IMR-90 (cell line): Measurements from ENCODE around the gene WSB1. TPM values are rescaled to one million over a fixed set of nuclear protein-coding genes. Genes with fewer than 3 reads are reported as not detected.

Experiments used
- ATAC-seq: fragments of 200-7000 bp; cut with Tn5 transposase; 2 replicates; pipeline ENCODE4 v1.9.1; 2020; ENCODE audit warnings: low read depth, mild to moderate bottlenecking, moderate library complexity
- BruUV-seq: library from RNA; stranded (reverse); fragments of 400-500 nt; replicated peaks from 2 replicates; lab custom pipeline; 2021; lab: Mats Ljungman, UMichigan
- CTCF ChIA-PET: fragments of 300-600 bp; formaldehyde crosslinking; extraction: SDS; loops from one replicate; lab custom pipeline; 2021; ENCODE audit warnings: antibody characterized with exemption; lab: Yijun Ruan, JAX
- POLR2A ChIA-PET: fragments of 300-600 bp; sonication (Branson Sonifier 250); formaldehyde crosslinking; loops from one replicate; lab custom pipeline; 2022; ENCODE audit warnings: antibody characterized with exemption; ENCODE audit not compliant: unreplicated experiment; lab: Charles Lee
- DNase-seq: peaks from one replicate; pipeline ENCODE4 v3.0.0; 2013
- H2AFZ ChIP-seq: replicated peaks from 2 replicates; pipeline ENCODE3; 2013; ENCODE audit warnings: low read length, mild to moderate bottlenecking; ENCODE audit not compliant: poor library complexity
- H2AK5ac ChIP-seq: 2 replicates; pipeline ENCODE4 v1.6.1; 2013; ENCODE audit warnings: low read depth, low read length, inconsistent platforms
- H2AK9ac ChIP-seq: replicated peaks from 2 replicates; pipeline ENCODE3; 2013; ENCODE audit warnings: mild to moderate bottlenecking, low read depth, low read length, moderate library complexity; ENCODE audit not compliant: poor library complexity
- H2BK120ac ChIP-seq: 2 replicates; pipeline ENCODE4 v1.6.1; 2013; ENCODE audit warnings: low read depth, low read length, inconsistent platforms
- H2BK15ac ChIP-seq: 3 replicates; pipeline ENCODE4 v1.6.1; 2013; ENCODE audit warnings: low read depth, low read length, inconsistent platforms
- H2BK20ac ChIP-seq: 2 replicates; pipeline ENCODE4 v1.6.1; 2013; ENCODE audit warnings: low read depth, mild to moderate bottlenecking, inconsistent platforms, low read length, moderate library complexity
- H2BK5ac ChIP-seq: 2 replicates; pipeline ENCODE4 v1.6.1; 2013; ENCODE audit warnings: mild to moderate bottlenecking, low read depth, low read length, inconsistent platforms; ENCODE audit not compliant: poor library complexity, severe bottlenecking
- H3K14ac ChIP-seq: replicated peaks from 2 replicates; pipeline ENCODE4 v1.6.1; 2013; ENCODE audit warnings: low read depth, low read length, inconsistent platforms
- H3K18ac ChIP-seq: 2 replicates; pipeline ENCODE4 v1.6.1; 2013; ENCODE audit warnings: low read depth, low read length, control low read depth
- H3K23ac ChIP-seq: 2 replicates; pipeline ENCODE4 v1.6.1; 2013; ENCODE audit warnings: low read depth, low read length, inconsistent platforms
- H3K27ac ChIP-seq: 2 replicates; pipeline ENCODE4 v1.5.1; 2013; ENCODE audit warnings: mild to moderate bottlenecking, control low read depth, low read length; ENCODE audit not compliant: insufficient read depth
- H3K27me3 ChIP-seq: 2 replicates; pipeline ENCODE4 v1.6.1; 2013; ENCODE audit warnings: low read length; ENCODE audit not compliant: control insufficient read depth, insufficient read depth
- H3K36me3 ChIP-seq: 2 replicates; pipeline ENCODE4 v1.6.1; 2013; ENCODE audit warnings: low read length, mixed read lengths; ENCODE audit not compliant: control insufficient read depth, insufficient read depth
- H3K4ac ChIP-seq: 2 replicates; pipeline ENCODE4 v1.6.1; 2013; ENCODE audit warnings: low read depth, low read length, inconsistent platforms
- H3K4me1 ChIP-seq: 2 replicates; pipeline ENCODE4 v1.6.1; 2013; ENCODE audit warnings: low read length, mixed read lengths; ENCODE audit not compliant: control insufficient read depth, insufficient read depth
- H3K4me2 ChIP-seq: 2 replicates; pipeline ENCODE4 v1.6.1; 2013; ENCODE audit warnings: low read depth, mild to moderate bottlenecking, control low read depth, low read length, moderate library complexity
- H3K4me3 ChIP-seq: 2 replicates; pipeline ENCODE4 v1.5.1; 2013; ENCODE audit warnings: low read depth, mild to moderate bottlenecking, control low read depth, low read length, moderate library complexity; ENCODE audit not compliant: insufficient read depth
- H3K56ac ChIP-seq: 2 replicates; pipeline ENCODE4 v1.6.1; 2013; ENCODE audit warnings: low read length, inconsistent platforms; ENCODE audit not compliant: insufficient read depth; ENCODE audit errors: extremely low read depth
- H3K79me1 ChIP-seq, 2 experiments: 2 replicates each; pipeline ENCODE4 v1.6.1; 2013; ENCODE audit warnings: low read length in 2 of 2, inconsistent platforms in 1 of 2, low read depth in 1 of 2
- H3K9ac ChIP-seq: 2 replicates; pipeline ENCODE4 v1.6.1; 2013; ENCODE audit warnings: low read depth, low read length, control low read depth
- H3K9me1 ChIP-seq: 2 replicates; pipeline ENCODE4 v1.6.1; 2013; ENCODE audit warnings: low read length, inconsistent platforms; ENCODE audit not compliant: insufficient read depth
- H3K9me3 ChIP-seq: 2 replicates; pipeline ENCODE4 v1.6.1; 2013; ENCODE audit warnings: low read length; ENCODE audit not compliant: control insufficient read depth, insufficient read depth
- H4K20me1 ChIP-seq: 2 replicates; pipeline ENCODE4 v1.6.1; 2013; ENCODE audit warnings: low read length, inconsistent platforms; ENCODE audit not compliant: insufficient read depth
- H4K5ac ChIP-seq: 2 replicates; pipeline ENCODE4 v1.6.1; 2013; ENCODE audit warnings: mild to moderate bottlenecking, low read depth, low read length, control low read depth
- H4K8ac ChIP-seq, 2 experiments: 2 replicates each; pipeline ENCODE4 v1.6.1; 2013; ENCODE audit warnings: low read depth in 2 of 2, low read length in 2 of 2, control low read depth in 1 of 2, inconsistent platforms in 1 of 2
- H4K91ac ChIP-seq: 2 replicates; pipeline ENCODE4 v1.6.1; 2013; ENCODE audit warnings: low read depth, low read length, inconsistent platforms; ENCODE audit not compliant: insufficient read depth
- CEBPB ChIP-seq: IDR thresholded peaks from 2 replicates; pipeline ENCODE4 v1.6.1; 2012; ENCODE audit warnings: low read depth, low read length, improper control_type of control experiment
- MXI1 ChIP-seq: IDR thresholded peaks from 2 replicates; pipeline ENCODE4 v1.6.1; 2012; ENCODE audit warnings: low read depth, mild to moderate bottlenecking, low read length, moderate library complexity, borderline replicate concordance
- NFE2L2 ChIP-seq: fragments of 150-350 bp; IDR thresholded peaks from 2 replicates; pipeline ENCODE4 v1.6.1; 2016; ENCODE audit warnings: low read depth, mild to moderate bottlenecking, low read length
- POLR2A ChIP-seq: IDR thresholded peaks from 2 replicates; pipeline ENCODE4 v1.6.1; 2012; ENCODE audit warnings: mild to moderate bottlenecking, low read depth, low read length
- RFX5 ChIP-seq: IDR thresholded peaks from 2 replicates; pipeline ENCODE4 v1.8.0; 2012; ENCODE audit warnings: low read depth, mild to moderate bottlenecking, low read length, moderate library complexity
- SMC3 ChIP-seq: fragments of 150-350 bp; IDR thresholded peaks from 2 replicates; pipeline ENCODE4 v1.6.1; 2016; ENCODE audit warnings: low read depth, mild to moderate bottlenecking, antibody characterized with exemption, low read length, moderate library complexity
- dilution Hi-C: fragments of 300-500 bp; cut with HindIII; formaldehyde crosslinking; loops from one replicate; pipeline ENCODE4 v1.14.3; 2018; ENCODE audit warnings: low sequenced_read_pairs; ENCODE audit not compliant: unreplicated experiment
- in situ Hi-C: fragments of 300-500 bp; cut with MboI; formaldehyde crosslinking; loops from 3 replicates; pipeline ENCODE4 v1.14.3; 2019; ENCODE audit warnings: low sequenced_read_pairs, inconsistent platforms, mixed read lengths
- intact Hi-C: fragments of 100-400 bp; cut with micrococcal nuclease; formaldehyde crosslinking; loops from 2 replicates; pipeline ENCODE4 v1.10.0; 2022
- polyA plus RNA-seq, 3 experiments: library from polyadenylated mRNA; depleted of rRNA; stranded (reverse); fragments of >200 nt; gene quantifications; 2 replicates each; pipeline ENCODE4 v1.2.3, GENCODE V29; 2012; ENCODE audit warnings: low replicate concordance in 1 of 3
- total RNA-seq: library from RNA; depleted of rRNA; stranded (reverse); fragments of >200 nt; gene quantifications from 2 replicates; pipeline ENCODE4 v1.2.3, GENCODE V29; 2012
- TF ChIP-seq, protein P1 (sequence below): fragments of 150-350 bp; IDR thresholded peaks from 2 replicates; pipeline ENCODE4 v1.6.1; 2017; ENCODE audit warnings: mild to moderate bottlenecking, antibody characterized with exemption, low read length, low read depth
- TF ChIP-seq, protein P2 (sequence below): fragments of 150-350 bp; IDR thresholded peaks from 2 replicates; pipeline ENCODE4 v1.6.1; 2016; ENCODE audit warnings: low read depth, mild to moderate bottlenecking, low read length, moderate library complexity, borderline replicate concordance

WSB1 gene
- total and polyA plus RNA-seq, 2 of the 4 experiments (the other 2 are of a cell fraction) = 140 to 266 TPM

GRCh38 chr17:27283060-27283459 lies 10.9 kb upstream of the WSB1 start:
- ChIA-PET CTCF (no interaction called here), POLR2A (no interaction called here)
- H3K4ac ChIP-seq = no peak overlapping the region

More at GRCh38 chr17:27283060-27283459, 10.9 kb upstream of the WSB1 start:
- Histone ChIP-seq H3K36me3 (no peaks in the 10 kb centered on the region), H4K20me1 (no peaks in the 10 kb centered on the region), H2BK20ac (no peak overlapping the region), H3K27ac (no peak overlapping the region), H3K9ac (no peak overlapping the region), H3K4me2 (no peak overlapping the region), H3K79me1 (no peaks in the 10 kb centered on the region), H2AK9ac (no peak overlapping the region), H3K9me3 (no peaks in the 10 kb centered on the region), H4K91ac (no peak overlapping the region), H3K4me1 (peaks cover 2% of the 10 kb centered on the region; the same call in 1 of the 2 replicates), H2BK5ac (no peak overlapping the region), H2AK5ac (no peak overlapping the region), H2BK15ac (no peak overlapping the region), H3K18ac (no peak overlapping the region), H2BK120ac (no peak overlapping the region), H2AFZ (no peak overlapping the region), H3K27me3 (peaks cover 3% of the 10 kb centered on the region; the same call in 1 of the 2 replicates), H3K14ac (no peak overlapping the region), H4K5ac (no peak overlapping the region), H4K8ac (no peak overlapping the region), H3K56ac (no peak overlapping the region), H3K9me1 (no peaks in the 10 kb centered on the region), H3K23ac (no peak overlapping the region), H3K4me3 (no peak overlapping the region)
- intact Hi-C loops = no loop called here
- TF ChIP-seq MXI1 (no peak), CEBPB (no peak), POLR2A (no peak), NFE2L2 (no peak), SMC3 (no peak), RFX5 (no peak)
- TF ChIP-seq, protein P1, sequence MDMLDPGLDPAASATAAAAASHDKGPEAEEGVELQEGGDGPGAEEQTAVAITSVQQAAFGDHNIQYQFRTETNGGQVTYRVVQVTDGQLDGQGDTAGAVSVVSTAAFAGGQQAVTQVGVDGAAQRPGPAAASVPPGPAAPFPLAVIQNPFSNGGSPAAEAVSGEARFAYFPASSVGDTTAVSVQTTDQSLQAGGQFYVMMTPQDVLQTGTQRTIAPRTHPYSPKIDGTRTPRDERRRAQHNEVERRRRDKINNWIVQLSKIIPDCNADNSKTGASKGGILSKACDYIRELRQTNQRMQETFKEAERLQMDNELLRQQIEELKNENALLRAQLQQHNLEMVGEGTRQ = no peak
- TF ChIP-seq, protein P2, sequence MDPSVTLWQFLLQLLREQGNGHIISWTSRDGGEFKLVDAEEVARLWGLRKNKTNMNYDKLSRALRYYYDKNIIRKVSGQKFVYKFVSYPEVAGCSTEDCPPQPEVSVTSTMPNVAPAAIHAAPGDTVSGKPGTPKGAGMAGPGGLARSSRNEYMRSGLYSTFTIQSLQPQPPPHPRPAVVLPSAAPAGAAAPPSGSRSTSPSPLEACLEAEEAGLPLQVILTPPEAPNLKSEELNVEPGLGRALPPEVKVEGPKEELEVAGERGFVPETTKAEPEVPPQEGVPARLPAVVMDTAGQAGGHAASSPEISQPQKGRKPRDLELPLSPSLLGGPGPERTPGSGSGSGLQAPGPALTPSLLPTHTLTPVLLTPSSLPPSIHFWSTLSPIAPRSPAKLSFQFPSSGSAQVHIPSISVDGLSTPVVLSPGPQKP = no peak
- BruUV-seq = no TSS peak
- dilution Hi-C loops = no loop called here
- ATAC-seq = no peak
- no peak for DNase-seq
- in situ Hi-C loops = no loop called here
